Hepatocyte (in vitro differentiated cells): ENCODE results near the gene STK32B.

Source experiments
- CTCF ChIP-seq: fragments of 200-600 bp; sonication (generic); IDR thresholded peaks from 2 replicates; pipeline ENCODE4 v1.5.1; 2016; ENCODE audit warnings: antibody characterized with exemption, mild to moderate bottlenecking; ENCODE audit not compliant: poor library complexity
- EZH2 ChIP-seq: fragments of 200-600 bp; sonication (generic); IDR thresholded peaks from 2 replicates; pipeline ENCODE4 v1.6.1; 2016; ENCODE audit warnings: antibody characterized with exemption, mild to moderate bottlenecking, borderline replicate concordance

- no peak for TF ChIP-seq EZH2
- no peak for TF ChIP-seq CTCF
Observed at GRCh38 chr4:5133933-5134594, 82.8 kb downstream of the STK32B start.
